HepG2 (cell line): ENCODE results near the gene SAMD8. TPM values are rescaled to one million over a fixed set of nuclear protein-coding genes. Genes with fewer than 3 reads are reported as not detected.

Experiments
- ATAC-seq: fragments of 200-7000 bp; cut with Tn5 transposase; 3 replicates; pipeline ENCODE4 v1.9.1; 2020; ENCODE audit warnings: mild to moderate bottlenecking, moderate library complexity
- BruUV-seq: library from RNA; stranded (reverse); fragments of 400-500 nt; replicated peaks from 2 replicates; lab custom pipeline; 2021; lab: Mats Ljungman, UMichigan
- CTCF ChIA-PET: fragments of 300-600 bp; formaldehyde crosslinking; extraction: SDS; loops from one replicate; lab custom pipeline; 2021; ENCODE audit warnings: low total read pairs, inconsistent platforms, low intra/inter-chr PET ratio; lab: Yijun Ruan, JAX
- POLR2A ChIA-PET: fragments of 350-600 bp; sonication (Branson Sonifier 250); formaldehyde crosslinking; loops from one replicate; lab custom pipeline; 2020; ENCODE audit warnings: antibody characterized with exemption, inconsistent platforms; lab: Yijun Ruan, JAX
- DNase-seq: peaks from one replicate; pipeline ENCODE4 v3.0.0-alpha.2; 2015; ENCODE audit warnings: low spot score
- FAIRE-seq: peaks from 3 replicates; lab custom pipeline; 2011; peaks lifted over from hg19 to GRCh38; lab: Jason Lieb, UNC
- H2AFZ ChIP-seq: one replicate; pipeline ENCODE4 v1.6.1; 2011; ENCODE audit warnings: low read length, inconsistent platforms
- H3K27ac ChIP-seq: fragments of 300-600 bp; 3 replicates; pipeline ENCODE4 v1.8.0; 2011; ENCODE audit warnings: mixed run types, mild to moderate bottlenecking, mixed read lengths, low read length, inconsistent platforms; ENCODE audit not compliant: insufficient read depth; ENCODE audit errors: extremely low read length
- H3K27me3 ChIP-seq, 2 experiments: fragments of 200-600 bp in 1 of 2; 2 replicates in 1 of 2; 3 replicates in 1 of 2; pipeline versions ENCODE4 v1.6.0 to v1.8.0; 2011; ENCODE audit warnings: low read length in 2 of 2, mild to moderate bottlenecking in 2 of 2, moderate library complexity in 2 of 2, inconsistent platforms in 1 of 2; ENCODE audit not compliant: insufficient read depth in 2 of 2, control insufficient read depth in 1 of 2
- H3K36me3 ChIP-seq, 2 experiments: fragments of 200-600 bp in 1 of 2; replicated peaks in 1 of 2; 2 replicates in 1 of 2; 3 replicates in 1 of 2; pipeline versions ENCODE4 v1.5.1 to v1.8.0; 2011; ENCODE audit warnings: low read length in 2 of 2, inconsistent platforms in 1 of 2; ENCODE audit not compliant: insufficient read depth in 2 of 2, control insufficient read depth in 1 of 2
- H3K4me1 ChIP-seq: 2 replicates; pipeline ENCODE4 v1.5.1; 2012; ENCODE audit warnings: low read length, inconsistent platforms; ENCODE audit not compliant: insufficient read depth
- H3K4me2 ChIP-seq: 2 replicates; pipeline ENCODE4 v1.6.0; 2011; ENCODE audit warnings: low read depth, low read length, inconsistent platforms
- H3K4me3 ChIP-seq, 3 experiments: fragments of 200-600 bp in 1 of 3; sonication (generic), shearing (Covaris generic) in 1 of 3; replicated peaks in 1 of 3; 2 replicates each; pipeline ENCODE4 v1.5.1; 2011 to 2016; ENCODE audit warnings: low read length in 3 of 3, inconsistent platforms in 2 of 3, low read depth in 2 of 3, mild to moderate bottlenecking in 2 of 3, control low read depth in 1 of 3, mixed read lengths in 1 of 3; ENCODE audit not compliant: insufficient read depth in 1 of 3
- H3K79me2 ChIP-seq: one replicate; pipeline ENCODE4 v1.6.1; 2011; ENCODE audit warnings: low read length, inconsistent platforms; ENCODE audit not compliant: insufficient read depth
- H3K9ac ChIP-seq: 2 replicates; pipeline ENCODE4 v1.6.0; 2011; ENCODE audit warnings: mild to moderate bottlenecking, low read depth, low read length, inconsistent platforms; ENCODE audit not compliant: insufficient read depth
- H3K9me3 ChIP-seq: 2 replicates; pipeline ENCODE4 v1.5.1; 2012; ENCODE audit warnings: mild to moderate bottlenecking, low read length
- H4K20me1 ChIP-seq: 2 replicates; pipeline ENCODE4 v1.6.0; 2011; ENCODE audit warnings: inconsistent platforms, mild to moderate bottlenecking, low read length, moderate library complexity; ENCODE audit not compliant: insufficient read depth
- BHLHE40 ChIP-seq: IDR thresholded peaks from 2 replicates; pipeline ENCODE4 v1.6.1; 2011; ENCODE audit warnings: low read length, improper control_type of control experiment
- NCOA5 ChIP-seq: sonication (generic); formaldehyde crosslinking; IDR thresholded peaks from 2 replicates; pipeline ENCODE4 v1.4.0; 2020; ENCODE audit warnings: missing genetic modification reagents
- NR2C2 ChIP-seq: sonication (generic); formaldehyde crosslinking; IDR thresholded peaks from 2 replicates; pipeline ENCODE4 v1.4.0; 2020; ENCODE audit warnings: missing genetic modification reagents, mild to moderate bottlenecking, moderate library complexity, borderline replicate concordance
- RFXANK ChIP-seq: IDR thresholded peaks from 2 replicates; pipeline ENCODE4 v1.6.1; 2016
- SMAD1 ChIP-seq: sonication (generic); formaldehyde crosslinking; IDR thresholded peaks from 2 replicates; pipeline ENCODE4 v1.4.0; 2020; ENCODE audit warnings: missing genetic modification reagents, low read depth, mild to moderate bottlenecking, borderline replicate concordance
- XBP1 ChIP-seq: sonication (generic); formaldehyde crosslinking; IDR thresholded peaks from 2 replicates; pipeline ENCODE4 v1.5.0; 2020; ENCODE audit warnings: missing genetic modification reagents
- YEATS2 ChIP-seq: sonication (generic); formaldehyde crosslinking; IDR thresholded peaks from 2 replicates; pipeline ENCODE4 v1.4.0; 2020; ENCODE audit warnings: missing genetic modification reagents, borderline replicate concordance
- ZNF317 ChIP-seq: sonication (generic); formaldehyde crosslinking; IDR thresholded peaks from 2 replicates; pipeline ENCODE4 v1.5.0; 2020; ENCODE audit warnings: mild to moderate bottlenecking, missing genetic modification reagents
- ZNF382 ChIP-seq: sonication (generic); formaldehyde crosslinking; IDR thresholded peaks from 2 replicates; pipeline ENCODE4 v1.5.0; 2020; ENCODE audit warnings: missing genetic modification reagents, mild to moderate bottlenecking, borderline replicate concordance
- ZNF563 ChIP-seq: sonication (generic); formaldehyde crosslinking; IDR thresholded peaks from 2 replicates; pipeline ENCODE4 v1.8.0; 2022; ENCODE audit warnings: mild to moderate bottlenecking, moderate library complexity, missing genetic modification reagents
- ZNF788 ChIP-seq: sonication (generic); formaldehyde crosslinking; IDR thresholded peaks from 2 replicates; pipeline ENCODE4 v1.5.0; 2020; ENCODE audit warnings: mild to moderate bottlenecking, missing genetic modification reagents, borderline replicate concordance
- ZSCAN21 ChIP-seq: sonication (generic); formaldehyde crosslinking; IDR thresholded peaks from 2 replicates; pipeline ENCODE4 v1.8.0; 2022; ENCODE audit warnings: mild to moderate bottlenecking, missing genetic modification reagents, moderate library complexity, borderline replicate concordance
- WGBS: methylation state at CpG from one replicate; pipeline ENCODE4 v1.1.6; 2017; ENCODE audit warnings: low lambda C conversion rate; 5-methylcytosine and 5-hydroxymethylcytosine counted together
- in situ Hi-C: cut with HindIII; loops from 2 replicates; pipeline ENCODE4 v1.10.0; 2017; ENCODE audit warnings: low pct_unique_long_range_greater_than_20kb; ENCODE audit not compliant: extremely low pct_ligation_motif_present
- intact Hi-C: fragments of 100-400 bp; cut with micrococcal nuclease; formaldehyde crosslinking; loops from one replicate; pipeline ENCODE4 v1.10.0; 2022; ENCODE audit not compliant: unreplicated experiment
- polyA plus RNA-seq, 8 experiments: library from polyadenylated mRNA; depleted of rRNA in 3 of 8; stranded (reverse) in 7 of 8; unstranded in 1 of 8; fragments of >200 nt; fragmentation: Illumina TruSeq in 4 of 8; extraction: Trizol in 4 of 8; gene quantifications; 2 replicates each; pipeline versions ENCODE4 v1.2.1 to v1.2.3, GENCODE V29; 2011 to 2016; ENCODE audit warnings: low read depth in 4 of 8, missing spikeins in 1 of 8, mixed read lengths in 1 of 8; ENCODE audit not compliant: insufficient read depth in 1 of 8
- total RNA-seq, 5 experiments: library from RNA; depleted of rRNA; stranded (reverse); fragments of >200 nt; fragmentation: Illumina TruSeq; extraction: Trizol; gene quantifications; 2 replicates each; pipeline ENCODE4 v1.2.3, GENCODE V29; 2016; ENCODE audit warnings: low read depth in 1 of 5
- TF ChIP-seq, protein P1 (sequence below): sonication (generic); formaldehyde crosslinking; IDR thresholded peaks from 2 replicates; pipeline ENCODE4 v1.5.1; 2020; ENCODE audit warnings: mild to moderate bottlenecking, missing genetic modification reagents, moderate library complexity
- TF ChIP-seq, protein P2 (sequence below): IDR thresholded peaks from 2 replicates; pipeline ENCODE4 v1.6.1; 2016; ENCODE audit warnings: missing compliant biosample characterization, missing genetic modification reagents, borderline replicate concordance
- TF ChIP-seq, protein P3 (sequence below): sonication (generic); formaldehyde crosslinking; IDR thresholded peaks from 2 replicates; pipeline ENCODE4 v1.4.0; 2020; ENCODE audit warnings: missing genetic modification reagents

SAMD8 gene
- total and polyA plus RNA-seq, 2 of the 13 experiments (the other 11 are each of a cell fraction or from before 2014, with no cell fraction given), result 10.4 to 13.2 TPM

DNA sequence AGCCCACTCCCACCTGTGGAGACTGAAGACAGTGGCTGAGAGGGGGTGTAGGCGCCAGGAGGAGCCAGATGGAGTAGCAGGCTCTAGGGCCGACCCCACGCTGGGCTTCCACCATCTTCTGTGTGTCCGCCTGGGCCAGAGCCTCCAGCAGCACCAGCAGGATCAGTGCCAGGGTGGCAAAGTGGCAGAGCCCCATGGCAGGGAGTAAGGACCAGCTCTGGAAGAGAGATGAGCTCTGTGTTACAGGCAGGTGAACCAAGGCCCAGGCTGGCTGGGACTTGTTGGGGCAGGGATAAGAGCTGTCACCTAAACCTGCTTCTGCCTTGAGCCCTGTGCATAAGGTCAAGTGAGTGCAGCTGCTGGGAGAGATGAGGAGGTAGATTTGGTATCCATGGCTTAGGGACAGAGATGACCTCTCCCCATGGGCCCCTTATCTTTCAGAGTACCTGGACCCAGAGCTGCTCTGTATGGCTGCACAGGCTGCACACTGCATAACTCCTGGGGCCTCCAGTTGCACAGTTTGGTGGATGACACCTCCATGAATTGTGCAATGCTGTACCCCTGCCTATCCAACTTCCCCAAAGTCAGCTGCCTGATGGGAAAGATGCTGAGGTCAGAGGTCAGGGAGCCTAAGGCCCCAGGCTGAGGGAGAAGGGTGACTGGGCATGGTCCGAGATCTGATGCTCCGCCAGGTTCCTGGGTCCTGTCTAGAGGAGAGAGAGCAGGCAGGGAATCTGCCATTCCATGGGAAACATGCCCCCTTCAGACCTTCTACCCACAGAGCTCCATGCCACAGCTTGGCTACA lies 7.4 kb upstream of the SAMD8 start:
- no TSS peak for BruUV-seq
- intact Hi-C loops, result no loop called here
- in situ Hi-C loops, result loop anchor here (10.0 kb wide), 1 partner anchor 209 kb away; no protein-coding TSS in a partner anchor
- Histone ChIP-seq H3K4me3 (no peak overlapping the region), H3K4me1 (peaks cover 46% of the 10 kb centered on the region), H3K36me3 (no peaks in the 10 kb centered on the region), H3K9me3 (no peaks in the 10 kb centered on the region), H3K27ac (no peak overlapping the region), H3K79me2 (no peaks in the 10 kb centered on the region), H4K20me1 (no peaks in the 10 kb centered on the region), H3K9ac (0 out of 2 replicates have a peak overlapping the region, but pooled peaks have one; percentile 24), H3K27me3 (no peaks in the 10 kb centered on the region), H3K4me2 (no peak overlapping the region; the same call in 1 of the 2 replicates), H2AFZ (no peak overlapping the region)
- ChIA-PET POLR2A (no interaction called here), CTCF (no interaction called here)
- no peak for FAIRE-seq
- WGBS, result 62% methylated on average over 6 of the region's 6 CpGs
- TF ChIP-seq NR2C2 (CRISPR knock-in tag), result 0 out of 2 replicates have a peak, but pooled peaks have one; percentile 27
- TF ChIP-seq, protein P1, sequence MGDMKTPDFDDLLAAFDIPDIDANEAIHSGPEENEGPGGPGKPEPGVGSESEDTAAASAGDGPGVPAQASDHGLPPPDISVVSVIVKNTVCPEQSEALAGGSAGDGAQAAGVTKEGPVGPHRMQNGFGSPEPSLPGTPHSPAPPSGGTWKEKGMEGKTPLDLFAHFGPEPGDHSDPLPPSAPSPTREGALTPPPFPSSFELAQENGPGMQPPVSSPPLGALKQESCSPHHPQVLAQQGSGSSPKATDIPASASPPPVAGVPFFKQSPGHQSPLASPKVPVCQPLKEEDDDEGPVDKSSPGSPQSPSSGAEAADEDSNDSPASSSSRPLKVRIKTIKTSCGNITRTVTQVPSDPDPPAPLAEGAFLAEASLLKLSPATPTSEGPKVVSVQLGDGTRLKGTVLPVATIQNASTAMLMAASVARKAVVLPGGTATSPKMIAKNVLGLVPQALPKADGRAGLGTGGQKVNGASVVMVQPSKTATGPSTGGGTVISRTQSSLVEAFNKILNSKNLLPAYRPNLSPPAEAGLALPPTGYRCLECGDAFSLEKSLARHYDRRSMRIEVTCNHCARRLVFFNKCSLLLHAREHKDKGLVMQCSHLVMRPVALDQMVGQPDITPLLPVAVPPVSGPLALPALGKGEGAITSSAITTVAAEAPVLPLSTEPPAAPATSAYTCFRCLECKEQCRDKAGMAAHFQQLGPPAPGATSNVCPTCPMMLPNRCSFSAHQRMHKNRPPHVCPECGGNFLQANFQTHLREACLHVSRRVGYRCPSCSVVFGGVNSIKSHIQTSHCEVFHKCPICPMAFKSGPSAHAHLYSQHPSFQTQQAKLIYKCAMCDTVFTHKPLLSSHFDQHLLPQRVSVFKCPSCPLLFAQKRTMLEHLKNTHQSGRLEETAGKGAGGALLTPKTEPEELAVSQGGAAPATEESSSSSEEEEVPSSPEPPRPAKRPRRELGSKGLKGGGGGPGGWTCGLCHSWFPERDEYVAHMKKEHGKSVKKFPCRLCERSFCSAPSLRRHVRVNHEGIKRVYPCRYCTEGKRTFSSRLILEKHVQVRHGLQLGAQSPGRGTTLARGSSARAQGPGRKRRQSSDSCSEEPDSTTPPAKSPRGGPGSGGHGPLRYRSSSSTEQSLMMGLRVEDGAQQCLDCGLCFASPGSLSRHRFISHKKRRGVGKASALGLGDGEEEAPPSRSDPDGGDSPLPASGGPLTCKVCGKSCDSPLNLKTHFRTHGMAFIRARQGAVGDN (CRISPR knock-in tag), result peak; percentile 29; the same call in 1 of the 2 replicates
- TF ChIP-seq ZNF382 (CRISPR knock-in tag), result no peak
- TF ChIP-seq BHLHE40, result no peak
- no peak for TF ChIP-seq ZSCAN21 (CRISPR knock-in tag)
- no peak for TF ChIP-seq YEATS2 (CRISPR knock-in tag)
- TF ChIP-seq ZNF317 (CRISPR knock-in tag), result no peak
- TF ChIP-seq, protein P2, sequence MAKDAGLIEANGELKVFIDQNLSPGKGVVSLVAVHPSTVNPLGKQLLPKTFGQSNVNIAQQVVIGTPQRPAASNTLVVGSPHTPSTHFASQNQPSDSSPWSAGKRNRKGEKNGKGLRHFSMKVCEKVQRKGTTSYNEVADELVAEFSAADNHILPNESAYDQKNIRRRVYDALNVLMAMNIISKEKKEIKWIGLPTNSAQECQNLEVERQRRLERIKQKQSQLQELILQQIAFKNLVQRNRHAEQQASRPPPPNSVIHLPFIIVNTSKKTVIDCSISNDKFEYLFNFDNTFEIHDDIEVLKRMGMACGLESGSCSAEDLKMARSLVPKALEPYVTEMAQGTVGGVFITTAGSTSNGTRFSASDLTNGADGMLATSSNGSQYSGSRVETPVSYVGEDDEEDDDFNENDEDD, result no peak
- no peak for TF ChIP-seq NCOA5 (CRISPR knock-in tag)
- no peak for TF ChIP-seq XBP1
- no peak for TF ChIP-seq ZNF788 (CRISPR knock-in tag)
- TF ChIP-seq SMAD1 (CRISPR knock-in tag), result no peak
- TF ChIP-seq, protein P3, sequence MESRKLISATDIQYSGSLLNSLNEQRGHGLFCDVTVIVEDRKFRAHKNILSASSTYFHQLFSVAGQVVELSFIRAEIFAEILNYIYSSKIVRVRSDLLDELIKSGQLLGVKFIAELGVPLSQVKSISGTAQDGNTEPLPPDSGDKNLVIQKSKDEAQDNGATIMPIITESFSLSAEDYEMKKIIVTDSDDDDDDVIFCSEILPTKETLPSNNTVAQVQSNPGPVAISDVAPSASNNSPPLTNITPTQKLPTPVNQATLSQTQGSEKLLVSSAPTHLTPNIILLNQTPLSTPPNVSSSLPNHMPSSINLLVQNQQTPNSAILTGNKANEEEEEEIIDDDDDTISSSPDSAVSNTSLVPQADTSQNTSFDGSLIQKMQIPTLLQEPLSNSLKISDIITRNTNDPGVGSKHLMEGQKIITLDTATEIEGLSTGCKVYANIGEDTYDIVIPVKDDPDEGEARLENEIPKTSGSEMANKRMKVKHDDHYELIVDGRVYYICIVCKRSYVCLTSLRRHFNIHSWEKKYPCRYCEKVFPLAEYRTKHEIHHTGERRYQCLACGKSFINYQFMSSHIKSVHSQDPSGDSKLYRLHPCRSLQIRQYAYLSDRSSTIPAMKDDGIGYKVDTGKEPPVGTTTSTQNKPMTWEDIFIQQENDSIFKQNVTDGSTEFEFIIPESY (CRISPR knock-in tag), result no peak
- TF ChIP-seq ZNF563 (CRISPR knock-in tag), result no peak
- no peak for TF ChIP-seq RFXANK (CRISPR knock-in tag)
- no peak for ATAC-seq
- DNase-seq, result no peak
